Left lung (tissue), 10 donors: Measurements from ENCODE around the gene LSM3. TPM values are rescaled to one million over a fixed set of nuclear protein-coding genes. Genes with fewer than 3 reads are reported as not detected.

ENCODE experiments used
- ATAC-seq: fragments of 200-7000 bp; cut with Tn5 transposase; one replicate; pipeline ENCODE4 v1.9.1; 2020; ENCODE audit warnings: moderate library complexity
- DNase-seq, 4 donors: peaks; one replicate each; pipeline ENCODE4 v3.0.0-alpha.2; 2013 to 2020
- H3K27ac ChIP-seq, 2 donors: fragments of 200-600 bp; sonication (generic) in 1 of 2; one replicate each; pipeline versions ENCODE4 v1.5.0 to v1.8.0; 2020 to 2021
- H3K27me3 ChIP-seq, 2 donors: fragments of 200-600 bp; sonication (generic) in 1 of 2; one replicate each; pipeline versions ENCODE4 v1.5.0 to v1.8.0; 2020 to 2021
- H3K36me3 ChIP-seq, 2 donors: fragments of 200-600 bp; sonication (generic) in 1 of 2; one replicate each; pipeline versions ENCODE4 v1.5.0 to v1.8.0; 2020 to 2021
- H3K4me1 ChIP-seq, 2 donors: fragments of 200-600 bp; one replicate each; pipeline ENCODE4 v1.8.0; 2021
- H3K4me3 ChIP-seq, 2 donors: fragments of 200-600 bp; sonication (generic) in 1 of 2; one replicate each; pipeline versions ENCODE4 v1.5.0 to v1.8.0; 2020 to 2021; ENCODE audit warnings: mild to moderate bottlenecking in 1 of 2
- H3K9me3 ChIP-seq, 2 donors: fragments of 200-600 bp; sonication (generic) in 1 of 2; one replicate each; pipeline versions ENCODE4 v1.5.0 to v1.8.0; 2020 to 2021
- CTCF ChIP-seq, 2 donors: fragments of 200-600 bp; sonication (generic) in 1 of 2; IDR thresholded peaks; one replicate each; pipeline versions ENCODE4 v1.5.0 to v1.8.0; 2021; ENCODE audit warnings: antibody characterized with exemption in 2 of 2
- intact Hi-C, 2 donors: fragments of 100-400 bp; cut with DNase I; formaldehyde crosslinking; loops; one replicate each; pipeline versions ENCODE4 v1.11.2 to v1.14.2; 2022
- polyA plus RNA-seq, 6 donors: library from polyadenylated mRNA; unstranded; fragments of 120-200 nt; gene quantifications; one replicate each; pipeline ENCODE4 v1.2.1, GENCODE V29; 2013; ENCODE audit not compliant: insufficient read length in 6 of 6
- total RNA-seq, 2 donors: library from RNA; stranded (reverse); fragmentation: NEBNext Ultra II Directional; extraction: Animal tissue kit (Norgen Biotek cat#: 25700); gene quantifications; one replicate each; pipeline ENCODE4 v1.2.1, GENCODE V29; 2021
- donor health status: DM: no; HTN: yes; CAD: no.
- donor health status: DM: no; HTN: no; CAD: no.

The LSM3 gene
- total and polyA plus RNA-seq, 8 donors = 10.6 to 16.5 (median 15.2) TPM

GRCh38 chr3:14152233-14152962 lies 26.2 kb upstream of the LSM3 start:
- Histone ChIP-seq H3K4me3 (no peak overlapping the region), H3K9me3 (no peaks in the 10 kb centered on the region), H3K27me3 (no peaks in the 10 kb centered on the region), H3K36me3 (peaks cover 0 to 79% of the 10 kb centered on the region in 2 donors), H3K4me1 (no peaks in the 10 kb centered on the region), H3K27ac (no peak overlapping the region)
- ATAC-seq = no peak
- intact Hi-C loops = no loop called here
- DNase-seq = no peak
- no peak for TF ChIP-seq CTCF (IDR thresholded peaks at IDR 0.05)

- TF ChIP-seq CTCF (IDR thresholded peaks at IDR 0.05) = no peak
- ATAC-seq (no peak), DNase-seq (no peak)
- peaks cover 0 to 79% of the 10 kb centered on the region in 2 donors for H3K36me3 ChIP-seq
- H3K27me3 ChIP-seq = no peaks in the 10 kb centered on the region
- H3K27ac ChIP-seq = no peak overlapping the region
- no peaks in the 10 kb centered on the region for H3K4me1 ChIP-seq
- no peak overlapping the region for H3K4me3 ChIP-seq
- no peaks in the 10 kb centered on the region for H3K9me3 ChIP-seq
- intact Hi-C loops = no loop called here
Observed at GRCh38 chr3:14152963-14153355, 25.7 kb upstream of the LSM3 start.

GRCh38 chr3:14153663-14154062 lies 25.0 kb upstream of the LSM3 start:
- no peak for TF ChIP-seq CTCF (IDR thresholded peaks at IDR 0.05)
- no peak for ATAC-seq
- H3K27me3 ChIP-seq = no peaks in the 10 kb centered on the region
- intact Hi-C loops = no loop called here
- no peak for DNase-seq
- H3K27ac ChIP-seq = no peak overlapping the region
- H3K9me3 ChIP-seq = no peaks in the 10 kb centered on the region
- H3K36me3 ChIP-seq = peaks cover 0 to 79% of the 10 kb centered on the region in 2 donors
- H3K4me3 ChIP-seq = no peak overlapping the region
- no peaks in the 10 kb centered on the region for H3K4me1 ChIP-seq

- no peak for ATAC-seq
- H3K36me3 ChIP-seq = peaks cover 0 to 82% of the 10 kb centered on the region in 2 donors
- no peaks in the 10 kb centered on the region for H3K9me3 ChIP-seq
Observed at GRCh38 chr3:14154276-14154675, 24.3 kb upstream of the LSM3 start.

More at GRCh38 chr3:14154276-14154675, 24.3 kb upstream of the LSM3 start:
- Histone ChIP-seq H3K4me3 (no peak overlapping the region), H3K27me3 (no peaks in the 10 kb centered on the region), H3K4me1 (no peaks in the 10 kb centered on the region), H3K27ac (no peak overlapping the region)
- intact Hi-C loops = no loop called here
- no peak for TF ChIP-seq CTCF (IDR thresholded peaks at IDR 0.05)
- DNase-seq = no peak
